Stimulated activated CD4-positive, alpha-beta T cell treated with anti-CD3 and anti-CD28 coated beads, Interleukin-1b, Interleukin-23, amount 100 ng/mL, for 4 hours (primary cell): ENCODE results near the gene LRRC45.
"Not testable (repeated sequence)": the region's sequence is repeated elsewhere in the genome, so short reads cannot be mapped to it uniquely, and the experiment has no call there.

Source experiments
- DNase-seq, 2 donors: peaks; one replicate each; pipeline ENCODE4 v3.0.0-alpha.2; 2020; ENCODE audit warnings: low read depth in 2 of 2

Gene LRRC45

DNA sequence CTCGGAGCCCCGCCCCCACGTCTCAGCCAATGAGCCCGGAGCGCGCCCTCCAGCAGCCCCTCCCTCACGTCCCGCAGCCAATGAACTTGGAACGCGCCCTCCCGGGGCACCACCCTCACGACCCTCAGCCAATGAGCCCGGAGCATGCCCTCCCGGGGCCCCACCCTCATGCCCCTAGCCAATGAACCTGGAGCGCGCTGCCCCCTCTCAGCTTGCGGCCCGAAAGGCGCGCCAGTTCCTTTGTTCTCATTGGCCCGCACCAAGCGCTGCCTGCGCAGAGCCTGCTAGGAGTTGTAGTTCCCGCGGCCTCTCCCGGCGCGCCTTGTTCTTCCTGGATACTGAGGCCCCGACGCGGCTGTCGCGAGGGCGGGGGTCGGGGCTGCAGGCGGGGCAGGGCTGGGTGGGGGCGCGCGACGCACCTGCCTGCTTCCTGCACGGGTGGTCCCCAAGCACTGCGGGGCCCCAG is at the start of gene LRRC45:
Gene LRRC45, plus strand, starts transcription at position 325 of the 466 bp plus-strand sequence. CDS start 339 bp downstream, outside the sequence.
- peak; percentile 99 to 100 for DNase-seq

DNA sequence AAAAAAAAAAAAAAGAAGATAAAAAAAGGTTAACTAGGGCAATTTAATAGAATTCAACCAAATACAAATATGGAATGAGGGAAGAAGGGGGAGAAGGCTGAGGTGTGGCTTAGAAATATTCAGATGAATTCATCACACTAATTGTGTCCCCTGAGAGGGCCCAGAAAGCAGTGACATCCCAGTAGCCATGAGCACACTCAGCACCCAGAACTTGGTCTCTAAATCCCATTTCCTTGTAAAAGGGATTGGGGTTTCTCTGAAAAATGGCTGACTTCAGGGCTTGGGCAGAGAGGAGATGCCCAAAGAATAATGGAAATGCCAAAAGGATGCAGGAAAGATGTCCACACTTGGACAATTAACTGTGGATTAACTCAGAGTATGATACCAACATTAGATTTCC is 49.7 kb upstream of the LRRC45 start:
- DNase-seq: no peak

DNA sequence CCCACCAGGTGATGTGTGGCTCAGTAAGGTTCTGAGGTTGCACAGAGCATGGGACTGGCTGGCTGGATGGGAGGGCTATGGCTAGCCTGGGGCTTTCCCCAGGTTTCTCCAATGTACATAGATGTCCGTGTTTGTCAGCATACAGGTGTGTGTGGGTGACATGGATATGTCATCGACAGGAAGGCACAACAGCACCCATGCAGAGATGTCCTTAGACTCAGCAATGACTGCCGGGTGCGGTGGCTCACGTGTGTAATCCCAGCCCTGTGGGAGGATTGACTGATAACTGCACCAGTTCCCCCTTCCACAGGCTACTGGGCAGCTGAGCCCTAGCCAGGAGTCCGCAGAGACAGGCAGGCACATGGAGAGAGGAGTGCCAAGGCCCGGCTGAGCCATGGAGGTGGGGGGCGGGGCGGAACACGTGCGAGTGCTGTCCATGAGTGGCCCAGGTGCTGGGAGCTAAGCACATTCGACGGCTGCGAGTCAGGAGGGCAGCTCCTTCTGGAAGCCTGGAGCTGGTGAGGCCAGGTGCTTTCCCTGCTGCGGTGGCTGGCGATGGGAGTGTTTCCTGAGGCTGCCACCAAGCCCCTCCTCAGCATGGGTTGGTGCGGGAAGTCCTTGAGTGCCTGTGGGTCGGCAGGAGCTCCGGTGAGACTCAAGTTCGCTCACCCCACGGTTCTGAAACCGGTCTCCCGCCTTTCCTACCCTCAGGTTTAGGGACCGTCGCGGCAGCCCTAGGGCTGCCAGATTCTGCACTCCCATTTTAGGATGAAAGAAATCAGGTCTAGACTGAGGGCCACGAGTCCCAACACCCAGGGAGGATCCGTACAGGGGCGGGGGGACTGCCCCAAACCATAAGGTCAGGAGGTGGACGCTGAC is 46.5 kb upstream of the LRRC45 start:
- DNase-seq: peak in 1 of 2 donors; percentile 52

GRCh38 chr17:81977211-81977808 is 45.8 kb upstream of the LRRC45 start, which contains the start of gene ASPSCR1:
Gene ASPSCR1 (plus strand): TSS chr17:81977629. CDS start chr17:81977647, 18 bp downstream.
- DNase-seq: peak; percentile 90 to 94

GRCh38 chr17:81978524-81979298 is 44.4 kb upstream of the LRRC45 start:
- no peak for DNase-seq

DNA sequence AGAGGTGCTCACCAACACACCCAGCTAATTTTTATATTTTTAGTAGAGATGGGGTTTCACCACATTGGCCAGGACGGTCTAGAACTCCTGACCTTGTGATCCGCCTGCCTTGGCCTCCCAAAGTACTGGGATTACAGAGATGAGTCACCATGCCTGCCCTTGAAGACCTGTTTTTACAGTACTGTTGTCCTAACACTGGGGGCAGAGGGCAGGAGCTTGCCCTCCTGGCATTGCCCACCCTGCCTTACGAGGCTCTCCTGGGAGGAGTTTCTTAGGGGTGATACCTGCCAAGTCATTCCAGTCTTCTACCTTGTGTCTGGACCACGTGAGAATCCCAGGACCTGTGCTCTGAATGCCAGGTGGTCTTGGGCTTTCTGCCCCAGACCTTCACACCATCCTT is 43.0 kb upstream of the LRRC45 start:
- DNase-seq: no peak

- DNase-seq: no peak
Measured at GRCh38 chr17:81980707-81981343, 42.3 kb upstream of the LRRC45 start.

- DNase-seq: not testable (repeated sequence)
Measured at GRCh38 chr17:81981511-81981910, 41.6 kb upstream of the LRRC45 start.

DNA sequence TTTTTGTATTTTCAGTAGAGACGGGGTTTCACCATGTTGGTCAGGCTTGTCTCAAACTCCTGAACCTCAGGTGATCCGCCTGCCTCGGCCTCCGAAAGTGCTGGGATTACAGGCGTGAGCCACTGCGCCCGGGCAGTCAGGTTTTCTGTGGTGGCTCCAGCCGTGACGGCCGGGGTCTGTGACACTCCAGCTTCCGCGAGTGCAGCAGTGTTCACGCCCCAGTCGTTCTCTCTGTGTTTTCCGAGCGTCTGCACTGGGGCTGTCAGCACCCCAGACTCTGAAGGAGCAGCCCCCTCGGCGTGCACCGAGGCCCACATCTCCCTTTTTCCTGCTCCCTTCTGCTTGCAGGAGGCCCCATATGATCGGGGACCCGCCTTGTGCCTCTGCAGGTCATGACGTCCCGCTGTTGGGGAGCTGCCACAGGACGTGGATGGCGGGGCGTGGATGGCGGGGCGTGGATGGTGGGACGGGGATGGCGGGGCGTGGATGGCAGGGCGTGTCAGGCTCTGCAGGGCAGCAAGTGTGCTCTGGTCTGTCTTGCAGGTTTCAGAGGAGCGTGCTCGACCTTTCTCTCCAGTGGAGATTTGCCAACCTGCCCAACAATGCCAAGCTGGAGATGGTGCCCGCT is 40.0 kb upstream of the LRRC45 start:
- DNase-seq: no peak

- no peak for DNase-seq
Measured at GRCh38 chr17:81983639-81984373, 39.3 kb upstream of the LRRC45 start.

GRCh38 chr17:81984773-81985410 is 38.2 kb upstream of the LRRC45 start:
- no peak for DNase-seq

GRCh38 chr17:81986606-81987005 is 36.5 kb upstream of the LRRC45 start:
- DNase-seq: no peak

DNA sequence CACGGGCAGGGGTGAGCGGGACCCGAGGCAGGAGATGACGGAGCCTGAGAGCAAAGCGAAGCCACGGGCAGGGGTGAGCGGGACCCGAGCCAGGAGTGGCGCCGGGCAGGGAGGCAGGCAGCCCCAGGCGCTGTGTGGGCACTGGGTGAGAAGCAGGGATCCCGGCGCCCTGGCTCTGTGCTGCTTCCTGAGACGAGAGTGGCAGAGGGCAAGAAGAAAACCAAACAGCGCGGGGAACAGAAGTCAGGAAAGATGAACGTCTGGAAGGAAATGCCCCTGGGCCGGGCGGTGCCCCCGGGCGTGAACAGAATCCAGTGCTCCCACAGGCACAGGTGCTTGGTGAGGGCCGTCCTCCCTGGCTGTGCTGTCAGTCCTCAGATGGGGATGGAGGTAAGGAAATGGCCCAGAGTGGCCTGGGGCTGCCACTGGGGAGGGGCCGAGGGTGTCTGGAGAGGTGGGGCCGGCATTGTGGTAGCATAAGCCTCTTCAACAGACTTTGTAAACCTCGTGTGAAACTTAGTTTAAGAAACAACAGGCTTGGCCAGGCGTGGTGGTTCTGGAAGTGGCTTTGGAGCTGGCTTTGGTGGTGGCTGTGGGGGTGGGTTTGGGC is 35.8 kb upstream of the LRRC45 start:
- no peak for DNase-seq

- DNase-seq: no peak
Measured at GRCh38 chr17:81990836-81991683, 32.0 kb upstream of the LRRC45 start.

DNA sequence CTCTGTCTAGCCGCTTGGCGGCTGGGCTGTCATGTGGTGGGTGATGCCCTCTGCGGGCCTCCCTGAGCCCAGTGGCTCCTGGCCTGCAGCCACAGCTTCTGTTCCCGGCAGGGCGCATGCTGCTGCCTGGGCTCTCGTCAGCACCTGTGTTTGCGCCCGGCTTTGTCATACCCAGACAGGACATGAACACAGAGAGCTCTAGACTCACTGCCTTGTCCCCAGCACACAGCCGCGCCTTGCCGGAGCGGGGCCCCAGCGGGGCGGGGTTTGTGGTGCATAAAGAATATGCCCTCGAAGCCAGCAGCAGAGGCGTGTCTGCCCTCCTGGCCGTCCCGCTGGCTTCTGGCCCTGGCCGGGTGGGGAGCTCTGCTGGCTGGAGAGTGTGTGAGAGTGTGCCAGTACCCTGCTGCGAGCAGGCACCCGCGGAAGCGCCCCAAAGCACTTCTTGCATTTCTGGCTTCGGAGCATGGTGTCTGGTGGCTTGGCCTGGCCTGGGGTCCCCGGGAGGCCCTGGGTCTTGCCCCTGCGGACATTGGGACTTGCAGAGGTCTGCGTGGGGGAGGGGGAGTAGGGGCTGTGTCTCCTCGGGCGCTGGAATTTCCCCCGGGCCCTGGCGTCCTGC is 31.3 kb upstream of the LRRC45 start:
- no peak for DNase-seq

DNA sequence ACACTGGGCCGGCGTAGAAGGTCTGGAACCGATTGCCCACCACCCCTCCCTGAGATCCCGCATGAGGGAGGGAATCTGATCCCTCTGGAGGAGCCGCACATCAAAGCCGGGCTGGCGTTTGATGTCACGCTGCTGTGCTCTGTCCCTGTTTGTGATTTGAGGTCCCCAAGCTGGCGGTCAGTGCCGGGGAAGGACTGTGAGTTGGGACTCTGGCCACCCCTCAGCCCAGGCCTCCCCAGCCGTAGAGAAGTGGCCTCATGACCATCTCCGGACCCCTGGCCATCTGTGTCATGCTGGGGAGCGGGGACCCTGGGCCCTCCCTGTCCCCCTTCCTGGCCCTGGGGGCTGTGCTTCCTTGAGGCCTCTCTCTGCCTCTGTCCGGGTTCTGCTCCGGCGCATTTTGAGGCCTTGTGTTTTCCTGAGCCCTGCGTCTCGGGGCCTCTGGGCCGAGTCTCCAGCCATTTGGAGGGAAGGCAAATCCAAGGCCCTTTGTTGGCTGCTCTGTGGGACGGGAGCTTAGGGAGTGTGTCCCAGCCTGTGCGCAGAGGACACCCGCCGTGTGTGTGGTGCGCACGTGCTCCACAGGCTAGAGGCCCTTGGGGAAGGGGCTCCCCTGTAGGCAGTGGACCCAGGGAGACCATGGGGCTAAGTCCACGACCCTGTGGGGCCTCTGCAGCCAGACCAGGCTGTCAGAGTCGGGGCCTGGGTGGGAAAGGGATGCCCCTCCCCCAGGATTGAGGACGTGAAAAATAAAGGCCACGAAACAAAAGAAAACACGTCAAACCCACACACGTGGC is 30.6 kb upstream of the LRRC45 start:
- no peak for DNase-seq
